GM12872 (cell line): ENCODE results near the gene PLXNA4.
A peak's percentile ranks its signal among the peaks of the same experiment; 100 is the strongest.

Experiments used
- TF ChIP-seq, protein P1 (sequence below): IDR thresholded peaks from 3 replicates; pipeline ENCODE4 v1.5.1; 2011; ENCODE audit warnings: low read depth, mild to moderate bottlenecking, low read length, moderate library complexity; ENCODE audit not compliant: insufficient read depth

PLXNA4 gene

DNA sequence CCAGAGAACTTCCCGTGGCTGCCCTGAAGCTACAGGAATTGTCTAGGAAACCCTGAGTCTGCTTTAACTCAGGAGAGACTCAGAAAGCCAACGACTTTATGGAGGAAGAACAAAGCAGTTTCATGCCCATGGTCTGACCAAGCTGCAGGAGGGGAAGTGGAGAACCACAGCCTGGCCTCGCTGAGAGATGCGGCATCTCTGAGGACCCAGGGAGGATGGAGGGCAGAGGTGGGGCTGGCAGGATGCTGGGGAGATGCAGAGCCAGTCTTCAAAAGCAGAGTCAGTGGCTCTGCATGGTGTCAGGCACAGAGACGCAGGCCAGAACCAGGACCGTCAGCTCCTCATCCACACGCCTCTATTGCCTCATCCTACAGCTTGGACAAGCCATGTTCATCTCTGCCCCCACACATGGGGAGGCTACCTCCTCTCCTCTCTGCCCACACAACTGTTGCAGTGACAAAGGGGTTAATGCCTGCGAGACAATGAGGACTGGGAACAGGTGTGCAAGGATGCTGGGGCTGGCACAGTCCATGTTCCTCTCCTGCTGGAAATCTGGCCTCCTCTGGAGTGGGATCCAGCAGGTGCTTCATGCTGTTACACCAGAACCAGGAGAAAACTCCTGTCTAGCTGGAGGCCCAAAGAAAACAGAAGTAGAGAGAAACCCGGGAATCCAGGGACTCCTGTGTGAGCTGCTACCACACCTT is 267.0 kb downstream of the PLXNA4 start:
- TF ChIP-seq, protein P1, sequence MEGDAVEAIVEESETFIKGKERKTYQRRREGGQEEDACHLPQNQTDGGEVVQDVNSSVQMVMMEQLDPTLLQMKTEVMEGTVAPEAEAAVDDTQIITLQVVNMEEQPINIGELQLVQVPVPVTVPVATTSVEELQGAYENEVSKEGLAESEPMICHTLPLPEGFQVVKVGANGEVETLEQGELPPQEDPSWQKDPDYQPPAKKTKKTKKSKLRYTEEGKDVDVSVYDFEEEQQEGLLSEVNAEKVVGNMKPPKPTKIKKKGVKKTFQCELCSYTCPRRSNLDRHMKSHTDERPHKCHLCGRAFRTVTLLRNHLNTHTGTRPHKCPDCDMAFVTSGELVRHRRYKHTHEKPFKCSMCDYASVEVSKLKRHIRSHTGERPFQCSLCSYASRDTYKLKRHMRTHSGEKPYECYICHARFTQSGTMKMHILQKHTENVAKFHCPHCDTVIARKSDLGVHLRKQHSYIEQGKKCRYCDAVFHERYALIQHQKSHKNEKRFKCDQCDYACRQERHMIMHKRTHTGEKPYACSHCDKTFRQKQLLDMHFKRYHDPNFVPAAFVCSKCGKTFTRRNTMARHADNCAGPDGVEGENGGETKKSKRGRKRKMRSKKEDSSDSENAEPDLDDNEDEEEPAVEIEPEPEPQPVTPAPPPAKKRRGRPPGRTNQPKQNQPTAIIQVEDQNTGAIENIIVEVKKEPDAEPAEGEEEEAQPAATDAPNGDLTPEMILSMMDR: no peak

DNA sequence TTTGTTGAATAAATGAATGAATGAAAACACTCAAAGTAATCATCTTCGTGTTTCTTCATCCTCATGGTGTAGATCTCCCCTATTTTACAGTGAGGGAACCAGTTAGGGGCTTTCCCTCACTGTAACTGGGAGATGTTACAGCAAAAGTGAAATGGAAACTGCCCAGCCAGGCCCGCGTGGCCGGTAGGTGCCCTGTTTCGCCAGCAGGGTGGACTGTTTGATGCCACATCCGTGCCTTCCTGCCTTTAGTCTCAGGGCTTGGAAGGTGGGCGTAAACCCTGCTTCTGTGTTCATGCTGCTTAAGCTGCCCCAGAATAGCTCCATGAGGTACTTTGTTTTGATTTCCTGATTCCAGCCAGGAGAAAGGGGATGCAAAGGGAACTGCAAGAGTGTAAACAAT is 268.8 kb downstream of the PLXNA4 start:
- TF ChIP-seq, protein P1: peak; percentile 32; the same call in 2 of the 3 replicates

DNA sequence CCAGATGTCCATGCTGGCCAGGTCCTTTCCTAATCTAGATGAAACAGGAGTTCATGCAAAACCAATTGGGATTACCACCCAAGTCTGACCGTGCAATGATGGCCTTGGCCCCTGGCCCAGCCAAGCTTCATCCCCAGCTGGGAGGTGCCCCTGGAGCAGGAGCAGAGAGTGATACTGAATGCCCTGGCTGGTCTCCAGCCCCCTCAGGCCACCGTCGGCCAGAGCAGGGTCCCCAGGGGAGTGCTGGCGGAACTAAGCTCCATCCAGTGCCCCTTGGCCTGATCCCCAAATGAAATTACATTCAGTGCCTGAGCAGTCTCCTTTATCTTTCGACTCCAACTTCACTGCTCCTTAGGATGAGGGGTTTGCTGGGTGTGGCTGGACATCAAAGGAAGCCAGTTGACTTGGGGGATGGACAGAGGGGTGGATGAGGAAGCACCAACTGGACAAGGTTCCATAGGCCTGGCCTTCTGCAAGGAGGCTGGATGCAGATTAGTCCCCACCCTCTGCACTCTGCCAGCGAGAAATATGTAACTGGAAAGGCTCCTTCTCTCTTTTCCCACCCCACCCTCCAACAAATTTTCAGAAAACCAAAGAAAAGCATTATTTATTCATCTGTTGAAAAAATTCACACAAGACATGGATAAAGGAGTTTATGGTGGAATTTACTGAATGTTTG is 275.5 kb downstream of the PLXNA4 start:
- TF ChIP-seq, protein P1: no peak

DNA sequence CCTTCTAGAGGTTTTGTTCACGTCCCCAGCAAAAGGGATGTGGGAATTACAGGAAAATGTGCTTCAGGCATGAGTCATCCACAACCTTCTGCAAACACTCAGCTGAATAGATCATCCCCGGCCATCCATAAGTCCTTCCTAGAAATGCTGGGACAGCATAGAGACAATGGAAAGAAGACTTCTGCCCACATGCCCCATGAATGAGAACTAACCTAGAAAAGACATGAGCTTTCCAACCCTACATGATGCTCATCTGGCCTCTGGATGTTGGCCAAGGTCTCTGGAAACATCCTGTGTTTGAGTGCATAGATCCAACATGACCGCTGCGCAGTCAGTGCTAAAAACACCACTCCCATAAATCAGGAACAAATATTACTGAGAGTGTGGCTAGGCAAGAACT is 277.5 kb downstream of the PLXNA4 start:
- TF ChIP-seq, protein P1: no peak

DNA sequence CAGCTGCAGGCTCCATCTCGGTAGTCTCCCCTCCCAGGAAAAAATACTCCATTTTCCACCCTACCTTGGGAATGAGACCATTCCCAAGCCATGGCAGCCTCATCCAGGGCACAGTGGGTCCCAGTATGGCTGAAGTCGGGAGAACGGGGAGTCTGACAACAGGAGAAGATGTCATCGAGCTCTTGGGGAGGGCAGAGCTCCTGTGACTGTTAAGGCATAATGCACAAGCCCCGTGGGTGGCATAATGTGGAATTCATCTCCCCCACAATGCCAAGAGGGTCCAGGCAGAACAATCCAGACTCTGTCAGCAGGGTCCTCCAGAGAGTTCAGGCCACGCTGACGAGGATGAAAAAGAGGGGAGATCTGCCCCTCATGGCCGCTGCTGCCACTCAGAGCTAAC is 279.4 kb downstream of the PLXNA4 start:
- TF ChIP-seq, protein P1: no peak

DNA sequence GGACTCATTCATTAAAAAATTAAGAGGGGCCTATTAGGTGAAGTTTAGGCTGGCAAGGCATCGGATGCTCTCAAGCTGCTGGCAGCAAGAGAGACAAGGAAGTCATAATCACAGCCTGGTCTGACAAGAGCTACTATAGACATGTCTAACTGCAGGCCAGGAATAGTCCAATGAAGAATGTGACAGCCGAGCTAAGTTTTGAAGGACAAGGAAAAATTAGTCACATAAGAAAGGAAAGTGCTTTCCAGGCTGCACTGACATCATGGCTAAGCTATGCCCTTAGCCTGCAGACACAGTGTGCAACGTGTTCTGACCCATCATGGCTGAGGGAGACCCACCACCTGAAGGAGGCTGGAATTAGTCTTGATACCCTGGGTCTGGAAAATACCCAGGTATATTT is 281.1 kb downstream of the PLXNA4 start:
- TF ChIP-seq, protein P1: no peak

DNA sequence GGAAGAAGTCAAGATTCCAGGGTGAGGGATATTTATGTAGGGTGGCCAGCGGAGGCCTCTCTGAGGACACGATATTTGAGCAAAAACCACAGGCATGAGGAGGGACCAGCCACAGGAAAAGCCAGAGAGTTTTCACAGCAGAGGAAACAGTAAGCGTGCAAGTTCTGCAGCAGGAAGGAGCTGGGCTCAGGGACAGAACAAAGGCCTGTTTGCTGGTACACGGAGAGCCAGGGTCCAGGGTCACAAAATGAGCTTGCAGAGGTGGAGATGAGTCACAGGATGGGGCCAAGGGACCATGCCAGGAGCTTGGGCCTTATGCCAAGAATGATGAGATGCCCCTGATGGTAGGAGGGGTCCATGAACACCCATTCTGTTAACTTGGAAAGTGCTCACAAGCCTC is 283.5 kb downstream of the PLXNA4 start:
- TF ChIP-seq, protein P1: no peak
